Activated CD4-positive, alpha-beta T cell treated with anti-CD3 and anti-CD28 coated beads, Interleukin-2, amount 50 U/mL, for 24 hours (primary cell): ENCODE data around the gene HSF5.
A peak's percentile ranks its signal among the peaks of the same experiment; 100 is the strongest.
"Not testable (repeated sequence)": the region's sequence is repeated elsewhere in the genome, so short reads cannot be mapped to it uniquely, and the experiment has no call there.

ENCODE experiments used
- DNase-seq, 2 donors: peaks; one replicate each; pipeline ENCODE4 v3.0.0-alpha.2; 2020; ENCODE audit warnings: low read depth in 1 of 2, low spot score in 1 of 2

Gene HSF5

DNA sequence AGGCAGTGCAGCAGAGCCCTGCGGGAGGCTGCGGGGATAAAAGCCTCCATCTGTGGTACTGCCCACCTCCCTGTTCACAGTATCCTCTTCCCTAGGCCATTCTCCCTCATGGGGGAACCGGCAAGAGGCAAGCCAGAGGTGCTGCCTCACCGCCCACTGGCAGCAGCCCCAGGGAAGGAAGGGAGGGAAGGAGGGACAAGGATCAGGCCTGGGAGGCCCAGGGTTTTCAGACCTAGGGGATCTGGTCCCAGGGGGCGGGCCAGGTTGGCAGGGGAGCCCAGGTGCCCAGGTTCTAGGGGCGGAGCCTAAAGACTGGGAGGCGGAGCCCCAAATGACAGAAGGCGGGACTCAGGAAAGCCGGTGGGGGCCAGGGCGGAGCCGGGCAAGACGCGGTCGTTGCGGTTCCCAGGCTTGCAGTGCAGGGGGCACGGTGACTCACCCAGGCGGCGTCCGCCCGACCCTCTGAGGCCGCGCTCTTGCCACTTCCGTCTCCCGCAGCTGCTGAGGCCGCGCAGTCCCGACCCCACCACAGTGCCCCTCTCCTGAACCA is 29.2 kb upstream of the HSF5 start:
- DNase-seq: no peak

DNA sequence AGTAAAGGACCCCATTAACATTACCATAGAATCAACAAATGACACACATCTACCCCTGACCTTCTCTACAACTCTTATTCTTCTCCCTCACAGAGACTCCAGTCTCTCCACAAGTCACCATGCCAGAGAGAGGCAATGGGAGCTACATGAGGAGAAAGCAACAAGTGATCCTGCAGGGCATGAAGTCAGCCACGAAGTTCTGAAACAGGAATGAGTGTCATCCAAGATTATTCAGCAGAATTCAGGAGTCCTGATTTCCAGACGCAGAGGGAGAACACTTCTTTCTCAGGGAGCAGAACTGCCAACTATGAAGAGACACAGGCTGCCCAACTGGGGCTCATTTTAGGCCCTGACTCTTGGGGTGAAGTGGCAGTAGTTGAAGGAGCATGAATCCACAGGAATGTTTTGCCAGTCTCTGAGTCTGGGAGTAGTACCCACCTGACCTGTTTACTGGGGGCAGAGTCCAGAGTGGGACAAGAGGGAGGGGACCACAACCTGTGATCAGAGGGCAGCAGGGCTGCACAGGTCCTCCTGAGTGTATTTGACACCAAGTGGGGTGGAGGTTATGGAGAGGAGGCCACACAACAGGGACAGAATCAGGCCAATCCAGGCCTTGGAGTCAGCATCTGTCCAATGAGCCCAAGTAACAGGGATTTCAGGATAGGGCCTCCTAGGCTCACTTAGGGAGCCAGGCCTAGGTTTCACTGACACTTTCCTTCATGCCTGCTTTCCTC is 28.6 kb upstream of the HSF5 start:
- no peak for DNase-seq

DNA sequence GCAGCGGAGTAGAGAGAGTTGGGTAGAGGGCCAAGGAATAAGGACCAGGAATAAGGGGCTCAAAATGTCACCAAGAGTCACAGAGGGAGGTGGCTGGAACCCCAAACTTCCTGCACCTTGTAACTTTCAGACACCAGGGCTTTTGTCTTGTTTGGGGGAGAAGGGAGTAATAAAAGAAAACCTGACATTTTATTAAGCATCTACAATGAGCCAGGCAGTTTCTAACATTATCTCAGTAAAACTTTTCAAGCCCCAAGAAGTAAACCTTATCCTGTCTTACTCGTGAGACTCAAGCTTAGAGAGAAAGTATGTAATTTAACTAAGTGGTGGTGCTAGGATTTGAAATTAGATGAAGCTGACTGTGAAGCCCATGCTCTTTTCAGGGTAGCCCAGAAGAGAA is 27.1 kb upstream of the HSF5 start:
- no peak for DNase-seq

- no peak for DNase-seq
Measured at GRCh38 chr17:58514770-58515157, 26.6 kb upstream of the HSF5 start.

GRCh38 chr17:58513965-58514769 is 26.0 kb upstream of the HSF5 start, which contains the start of gene MTMR4:
MTMR4 (minus strand) TSS chr17:58514638; CDS start chr17:58514407, 231 bp downstream.
- DNase-seq: peak; percentile 36 to 67

GRCh38 chr17:58513267-58513964 is 25.2 kb upstream of the HSF5 start:
- DNase-seq: no peak

GRCh38 chr17:58510075-58510474 is 21.9 kb upstream of the HSF5 start:
- DNase-seq: no peak

DNA sequence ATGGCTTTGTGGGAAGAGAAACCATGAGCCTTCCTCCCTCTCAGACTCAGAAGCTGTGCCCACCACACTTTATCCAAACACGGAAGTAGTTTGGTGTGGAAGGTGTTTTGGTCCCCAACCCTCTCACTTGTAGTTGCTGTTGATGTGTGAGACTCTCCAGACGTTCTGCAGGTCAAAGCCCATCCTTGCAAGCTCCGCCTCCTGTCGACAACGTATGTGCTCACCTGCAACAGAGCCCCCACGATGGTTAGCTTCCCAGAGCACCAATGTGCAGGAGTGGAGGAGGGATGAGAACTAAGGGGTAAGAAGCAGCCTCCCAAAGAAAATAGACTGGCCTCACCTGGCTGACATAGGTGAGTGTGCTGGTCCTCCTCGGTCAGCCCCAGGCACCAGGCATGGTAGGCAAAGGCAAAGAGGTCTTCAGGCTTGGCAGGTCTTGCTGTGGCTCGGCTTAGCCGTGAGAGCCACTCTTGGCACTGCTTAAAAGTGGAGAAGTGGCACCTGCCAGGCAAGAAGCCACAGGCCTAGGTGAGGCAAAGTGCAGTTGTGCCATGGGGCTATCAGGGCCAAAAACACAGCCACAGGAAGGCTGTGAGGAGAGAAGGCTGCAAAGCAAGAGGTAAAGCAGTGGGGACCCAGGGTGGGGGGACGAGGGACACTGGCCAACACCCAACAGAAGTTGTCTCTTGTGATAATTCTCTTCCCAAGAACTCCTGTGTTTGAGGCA is 20.3 kb upstream of the HSF5 start:
- DNase-seq: no peak

DNA sequence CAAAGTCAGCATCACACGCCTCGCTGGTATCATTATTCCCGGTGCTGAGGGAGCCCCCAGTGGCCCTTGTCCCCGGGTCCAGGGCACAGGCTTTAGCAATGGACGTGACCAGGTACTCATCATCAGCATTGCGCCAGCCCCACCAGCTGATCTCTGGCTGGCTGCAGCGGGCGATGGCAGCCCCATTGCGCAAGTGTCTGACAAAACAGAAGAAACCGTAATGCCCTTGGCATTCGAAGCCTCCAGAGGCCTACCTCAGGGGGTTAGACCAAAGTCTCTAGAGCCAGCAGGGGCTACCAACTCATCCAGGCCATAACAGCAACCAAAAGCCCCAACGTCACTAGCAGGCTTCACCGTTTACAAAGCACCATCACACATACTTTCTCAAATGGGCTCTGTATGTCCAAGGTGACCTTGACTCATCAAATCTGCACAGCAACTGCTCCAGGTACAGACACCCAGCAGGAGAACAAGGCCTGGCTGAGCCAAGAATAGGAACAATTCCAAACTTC is 19.0 kb upstream of the HSF5 start:
- DNase-seq: no peak

DNA sequence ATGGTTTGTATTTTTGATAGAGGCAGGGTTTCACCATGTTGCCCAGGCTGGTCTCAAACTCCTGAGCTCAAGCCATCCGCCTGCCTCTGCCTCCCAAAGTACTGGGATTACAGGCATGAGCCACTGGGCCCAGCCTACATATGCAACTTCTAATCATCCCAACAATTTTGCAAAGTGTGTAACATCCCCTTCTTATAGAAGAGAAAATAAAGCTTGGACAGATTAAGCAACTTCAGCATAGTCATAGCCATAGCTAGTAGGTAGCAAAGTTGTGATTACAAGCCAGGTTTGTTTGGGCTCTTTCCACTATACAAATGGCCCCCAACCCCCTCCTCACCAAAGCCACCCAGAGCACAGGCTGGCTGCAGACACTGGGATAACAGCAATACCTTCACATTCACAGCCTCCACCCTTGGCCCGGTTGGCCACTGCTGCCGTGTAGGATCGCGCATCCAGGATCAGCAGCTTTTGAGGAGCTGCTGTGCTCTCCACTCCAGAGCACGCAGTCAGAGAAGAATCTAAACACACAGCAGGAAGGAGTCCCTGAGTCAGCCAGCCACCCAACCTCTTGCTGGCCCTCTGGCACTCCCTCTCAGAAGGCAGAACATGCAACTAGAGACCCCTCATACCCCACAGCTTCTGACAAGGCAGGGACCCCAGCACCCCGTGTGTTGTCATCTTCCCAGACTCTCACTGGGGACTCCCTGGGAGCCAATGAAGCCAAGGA is 18.3 kb upstream of the HSF5 start:
- DNase-seq: no peak

- DNase-seq: no peak
Measured at GRCh38 chr17:58504826-58505351, 16.7 kb upstream of the HSF5 start.

- no peak for DNase-seq
Measured at GRCh38 chr17:58503866-58504265, 15.7 kb upstream of the HSF5 start.

- DNase-seq: not testable (repeated sequence)
Measured at GRCh38 chr17:58503134-58503533, 14.9 kb upstream of the HSF5 start.

GRCh38 chr17:58501451-58501850 is 13.2 kb upstream of the HSF5 start:
- no peak for DNase-seq

DNA sequence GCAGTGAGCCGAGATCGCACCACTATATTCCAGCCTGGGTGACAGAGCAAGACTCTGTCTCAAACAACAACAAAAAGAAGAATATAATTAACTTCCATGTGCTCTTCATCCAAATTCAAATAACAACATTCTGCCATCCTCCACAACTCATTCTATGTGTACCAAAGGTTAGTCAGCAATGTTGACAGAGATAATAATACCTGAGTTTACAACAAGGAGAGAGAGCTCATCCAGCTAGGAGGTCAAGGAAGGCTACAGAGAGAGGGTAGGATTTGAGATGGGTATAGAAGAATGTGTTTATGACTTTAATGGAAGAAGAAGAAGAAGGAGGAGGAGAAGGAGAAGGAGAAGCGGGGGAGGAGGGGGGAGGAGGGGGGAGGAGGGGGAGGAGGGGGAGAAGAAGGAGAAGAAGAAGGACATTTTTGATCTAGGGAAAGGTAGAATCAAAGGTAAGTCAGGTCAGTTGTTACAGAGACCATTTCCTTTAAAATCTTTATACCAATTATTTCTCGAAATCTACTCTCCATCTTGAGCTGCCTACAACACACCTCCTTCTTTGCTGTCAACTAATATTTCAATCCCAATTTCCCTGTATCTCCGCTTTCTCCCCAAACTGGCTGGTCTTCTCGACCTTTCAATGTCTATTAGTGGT is 10.1 kb upstream of the HSF5 start:
- no peak for DNase-seq

DNA sequence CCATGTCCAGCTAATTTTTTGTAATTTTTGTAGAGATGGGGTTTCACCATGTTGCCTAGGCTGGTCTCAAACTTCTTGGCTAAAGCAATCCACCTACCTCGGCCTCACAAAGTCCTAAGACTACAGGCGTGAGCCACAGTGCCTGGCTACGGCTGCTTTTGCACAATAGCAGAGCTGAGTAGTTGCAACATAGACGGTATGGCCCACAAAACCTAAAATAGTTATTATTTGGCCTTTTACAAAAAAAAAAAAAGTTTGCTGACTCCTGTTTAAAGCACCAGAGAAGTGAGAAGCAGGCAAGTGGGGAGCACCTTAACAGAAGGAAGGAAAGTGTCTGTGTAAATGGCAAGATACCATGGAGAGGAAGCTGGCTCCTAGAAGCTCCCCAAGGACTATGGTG is 5.3 kb upstream of the HSF5 start:
- DNase-seq: no peak

DNA sequence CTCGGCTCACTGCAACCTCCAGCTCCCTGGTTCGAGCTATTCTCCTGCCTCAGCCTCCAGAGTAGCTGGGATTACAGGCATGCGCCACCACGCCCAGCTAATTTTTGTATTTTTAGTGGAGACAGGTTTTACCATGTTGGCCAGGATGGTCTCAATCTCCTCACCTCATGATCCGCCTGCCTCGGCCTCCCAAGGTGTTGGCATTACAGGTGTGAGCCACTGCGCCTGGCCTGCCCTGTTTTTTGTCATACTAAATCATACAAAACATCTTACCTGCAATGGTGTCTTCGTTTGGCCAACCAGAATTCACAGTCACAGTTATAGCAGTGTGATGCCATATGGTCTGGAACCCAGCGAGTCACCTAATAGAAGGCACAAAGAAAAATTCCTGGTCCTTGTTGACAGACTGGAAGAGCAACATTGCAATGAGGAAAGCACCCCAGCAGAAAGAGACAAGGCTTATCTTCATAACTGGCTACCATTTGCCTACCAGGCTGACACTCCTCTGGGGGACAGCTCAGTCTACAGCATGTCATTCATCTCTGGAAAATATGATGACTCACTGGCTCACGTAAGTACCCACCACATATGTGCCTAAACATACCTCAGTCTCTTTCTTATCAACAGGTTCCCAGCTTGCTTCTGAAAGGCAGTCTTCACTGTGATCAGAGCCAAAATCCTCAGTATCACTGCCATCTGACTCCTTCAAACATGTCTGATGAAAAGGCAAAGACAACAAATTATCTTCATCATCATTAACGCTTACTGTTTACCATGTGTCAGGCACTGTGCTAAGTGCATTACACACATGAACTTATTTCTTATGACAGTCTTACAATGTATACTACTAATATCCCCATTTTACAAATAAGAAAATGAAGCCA is 4.3 kb upstream of the HSF5 start:
- DNase-seq: no peak

- no peak for DNase-seq
Measured at GRCh38 chr17:58491510-58492045, 3.4 kb upstream of the HSF5 start.
